ENCODE results near the gene NEK10. TPM values are rescaled to one million over a fixed set of nuclear protein-coding genes. Genes with fewer than 3 reads are reported as not detected.
A peak's percentile ranks its signal among the peaks of the same experiment; 100 is the strongest.
"Not testable (repeated sequence)": the region's sequence is repeated elsewhere in the genome, so short reads cannot be mapped to it uniquely, and the experiment has no call there.

The NEK10 gene
- total RNA-seq = 4.7 and 5.6 TPM in 2 replicates

- peak; percentile 70 for DNase-seq (ENCODE audit: low read depth, low spot score)
Observed at GRCh38 chr3:27368831-27369607, at the start of gene NEK10. Gene NEK10 (minus strand): TSS chr3:27369383. CDS start chr3:27352882, 16,501 bp downstream.

- no peak for DNase-seq (ENCODE audit: low read depth, low spot score)
Observed at GRCh38 chr3:27415202-27415601, 46.0 kb upstream of the NEK10 start.

GRCh38 chr3:27392950-27393679, 23.9 kb upstream of the NEK10 start:
- DNase-seq (ENCODE audit: low read depth, low spot score) = no peak

GRCh38 chr3:27392414-27392813, 23.2 kb upstream of the NEK10 start:
- not testable (repeated sequence) for DNase-seq (ENCODE audit: low read depth, low spot score)

- DNase-seq (ENCODE audit: low read depth, low spot score) = no peak
Observed at GRCh38 chr3:27391796-27392195, 22.6 kb upstream of the NEK10 start.

GRCh38 chr3:27387625-27388024, 18.4 kb upstream of the NEK10 start:
- DNase-seq (ENCODE audit: low read depth, low spot score) = no peak

GRCh38 chr3:27385504-27385903, 16.3 kb upstream of the NEK10 start:
- no peak for DNase-seq (ENCODE audit: low read depth, low spot score)

- DNase-seq (ENCODE audit: low read depth, low spot score) = no peak
Observed at GRCh38 chr3:27384191-27384590, 15.0 kb upstream of the NEK10 start.

GRCh38 chr3:27380433-27381357, 11.5 kb upstream of the NEK10 start:
- DNase-seq (ENCODE audit: low read depth, low spot score) = peak; percentile 24

GRCh38 chr3:27378331-27378730, 9.1 kb upstream of the NEK10 start:
- no peak for DNase-seq (ENCODE audit: low read depth, low spot score)

GRCh38 chr3:27376109-27376772, 7.1 kb upstream of the NEK10 start:
- DNase-seq (ENCODE audit: low read depth, low spot score) = no peak

- no peak for DNase-seq (ENCODE audit: low read depth, low spot score)
Observed at GRCh38 chr3:27366062-27366591, 3.1 kb downstream of the NEK10 start.

- DNase-seq (ENCODE audit: low read depth, low spot score) = peak; percentile 97
Observed at GRCh38 chr3:27360113-27361078, 8.8 kb downstream of the NEK10 start.

GRCh38 chr3:27358372-27358771, 10.8 kb downstream of the NEK10 start:
- no peak for DNase-seq (ENCODE audit: low read depth, low spot score)

- peak; percentile 52 for DNase-seq (ENCODE audit: low read depth, low spot score)
Observed at GRCh38 chr3:27357665-27358258, 11.4 kb downstream of the NEK10 start.

GRCh38 chr3:27356976-27357375, 12.2 kb downstream of the NEK10 start:
- no peak for DNase-seq (ENCODE audit: low read depth, low spot score)

GRCh38 chr3:27354588-27355203, 14.5 kb downstream of the NEK10 start:
- no peak for DNase-seq (ENCODE audit: low read depth, low spot score)

GRCh38 chr3:27354161-27354560, 15.0 kb downstream of the NEK10 start:
- DNase-seq (ENCODE audit: low read depth, low spot score) = no peak

- DNase-seq (ENCODE audit: low read depth, low spot score) = no peak
Observed at GRCh38 chr3:27353221-27353620, 16.0 kb downstream of the NEK10 start.

Data from pulmonary artery endothelial cell (primary cell).